SU-DHL-6 (cell line): ENCODE measurements around the gene IGSF10.

ENCODE experiments used
- H2AFZ ChIP-seq: fragments of 200-600 bp; sonication (generic); 2 replicates; pipeline ENCODE4 v1.6.1; 2014; ENCODE audit warnings: low read depth, mild to moderate bottlenecking, moderate library complexity, mixed read lengths, antibody characterized with exemption, low read length; ENCODE audit not compliant: severe bottlenecking
- H3F3A ChIP-seq: fragments of 200-600 bp; shearing (Covaris generic); 2 replicates; pipeline ENCODE4 v1.6.0; 2016; ENCODE audit warnings: antibody characterized with exemption, mild to moderate bottlenecking; ENCODE audit not compliant: insufficient read depth
- H3K27ac ChIP-seq: fragments of 200-600 bp; sonication (generic); 2 replicates; pipeline ENCODE4 v1.5.1; 2016; ENCODE audit warnings: low read depth, mild to moderate bottlenecking, low read length, moderate library complexity, mixed read lengths
- H3K27me3 ChIP-seq: fragments of 200-600 bp; sonication (generic), shearing (Covaris generic); 2 replicates; pipeline ENCODE4 v1.6.0; 2014; ENCODE audit warnings: mild to moderate bottlenecking, low read length
- H3K36me3 ChIP-seq: fragments of 200-600 bp; sonication (generic); 2 replicates; pipeline ENCODE4 v1.6.1; 2014; ENCODE audit warnings: mild to moderate bottlenecking, low read length, mixed read lengths
- H3K4me2 ChIP-seq: fragments of 300-600, 200-600 bp; shearing (Covaris generic), sonication (generic); 2 replicates; pipeline ENCODE4 v1.6.0; 2014; ENCODE audit warnings: low read length, low read depth, mild to moderate bottlenecking; ENCODE audit not compliant: poor library complexity, severe bottlenecking
- H3K4me3 ChIP-seq: fragments of 200-600 bp; sonication (generic); 2 replicates; pipeline ENCODE4 v1.5.1; 2014; ENCODE audit warnings: antibody characterized with exemption, low read length, mild to moderate bottlenecking, mixed read lengths; ENCODE audit not compliant: insufficient read depth, poor library complexity, severe bottlenecking
- H3K79me2 ChIP-seq: fragments of 200-600 bp; sonication (generic); 2 replicates; pipeline ENCODE4 v1.6.1; 2014; ENCODE audit warnings: mild to moderate bottlenecking, low read length, moderate library complexity; ENCODE audit not compliant: insufficient read depth
- H3K9ac ChIP-seq: fragments of 200-600 bp; sonication (generic); 2 replicates; pipeline ENCODE4 v1.7.0; 2014; ENCODE audit warnings: mild to moderate bottlenecking, low read length
- H3K9me2 ChIP-seq: fragments of 200-600 bp; sonication (generic); replicated peaks from 2 replicates; pipeline ENCODE4 v1.6.1; 2014; ENCODE audit warnings: low read length; ENCODE audit not compliant: insufficient read depth
- H3K9me3 ChIP-seq: fragments of 200-600 bp; sonication (generic); 2 replicates; pipeline ENCODE4 v1.6.1; 2014; ENCODE audit warnings: low read length, mixed read lengths; ENCODE audit not compliant: insufficient read depth
- H4K20me1 ChIP-seq: fragments of 200-600 bp; sonication (generic); 2 replicates; pipeline ENCODE4 v1.6.1; 2014; ENCODE audit warnings: low read depth, mild to moderate bottlenecking, antibody characterized with exemption, low read length, moderate library complexity, mixed read lengths
- EZH2phosphoT487 ChIP-seq: fragments of 200-600 bp; sonication (generic), shearing (Covaris generic); conservative IDR thresholded peaks from 2 replicates; pipeline ENCODE4 v1.6.1; 2018; ENCODE audit warnings: mild to moderate bottlenecking, antibody characterized with exemption, low read length, moderate library complexity, mixed read lengths
- TF ChIP-seq, protein P1 (sequence below): fragments of 200-600 bp; sonication (generic); IDR thresholded peaks from one replicate; pipeline ENCODE4 v1.5.1; 2017; ENCODE audit warnings: antibody characterized with exemption, mild to moderate bottlenecking, low read length, moderate library complexity; ENCODE audit not compliant: insufficient read depth, poor library complexity, severe bottlenecking

The IGSF10 gene

DNA sequence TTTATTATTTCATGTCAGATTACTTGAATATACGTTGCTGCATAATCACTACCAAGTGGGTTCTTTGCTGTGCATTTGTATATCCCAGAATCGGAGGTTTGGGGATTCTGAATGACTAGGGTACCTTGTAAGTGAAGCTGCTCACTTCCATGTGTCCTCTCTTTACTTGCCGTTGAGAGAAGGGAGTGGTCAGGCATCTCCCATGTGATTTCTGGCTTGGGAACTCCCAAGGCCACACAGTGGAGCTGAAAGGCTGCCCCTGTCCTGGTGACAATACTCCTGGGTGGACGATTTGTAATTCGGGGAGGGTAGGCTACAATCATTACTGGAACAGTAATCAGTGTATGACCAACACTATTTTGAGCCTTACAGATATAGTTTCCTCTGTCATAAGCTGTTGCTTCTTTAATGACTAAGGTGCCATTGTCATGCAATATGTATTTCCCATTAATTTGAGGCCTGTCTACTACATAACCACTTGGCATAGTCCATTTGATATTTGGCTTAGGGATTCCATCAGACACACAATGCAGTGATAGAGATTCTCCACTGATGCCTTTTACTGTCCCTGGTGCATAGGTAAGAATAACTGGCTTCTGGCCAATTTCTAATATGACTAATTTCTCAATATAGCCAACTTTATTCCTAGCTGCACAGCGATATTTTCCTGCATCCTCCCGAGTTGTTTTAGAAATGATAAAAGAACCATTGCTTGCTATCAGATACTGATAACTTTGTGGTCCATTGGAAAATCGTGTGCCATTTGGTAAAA lies 24.0 kb downstream of the IGSF10 start:
- H3K9ac ChIP-seq: no peak overlapping the region
- H3K36me3 ChIP-seq: no peaks in the 10 kb centered on the region

DNA sequence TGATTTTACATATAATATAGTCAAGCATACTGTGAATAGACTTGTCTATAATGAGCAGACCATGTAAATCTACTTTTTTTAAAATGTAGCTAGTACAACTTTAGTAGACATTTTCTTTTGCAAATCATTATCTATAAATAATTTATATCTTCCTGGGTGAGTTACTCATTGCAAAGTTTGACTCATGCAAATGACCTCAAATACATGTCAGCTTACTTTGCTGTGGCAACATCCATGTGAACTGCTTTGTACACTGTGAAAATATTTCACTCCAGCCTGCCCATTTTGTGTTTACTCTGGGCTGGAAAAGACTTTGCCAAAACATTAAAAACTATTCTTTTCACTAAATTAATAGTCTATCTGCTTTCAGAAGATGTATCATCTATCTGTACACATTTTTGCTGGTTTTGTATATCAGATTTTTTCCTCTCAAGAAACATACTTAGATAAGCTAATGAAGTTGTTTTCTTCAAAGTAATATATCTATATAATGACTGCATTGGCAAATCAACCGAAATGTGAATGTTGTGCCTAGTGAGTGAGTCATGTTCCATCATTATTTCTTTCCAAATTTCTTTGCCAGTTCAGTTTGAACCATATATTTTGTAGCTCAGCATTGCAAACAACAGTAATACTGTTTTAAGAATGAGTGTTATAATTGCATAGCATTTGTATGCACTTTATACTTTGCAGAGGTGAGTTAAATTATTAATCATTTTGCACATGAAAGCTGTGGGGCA lies 26.5 kb downstream of the IGSF10 start:
- 0 out of 2 replicates have a peak, but pooled peaks cover 3% of the 10 kb centered on the region for H3F3A ChIP-seq
- H2AFZ ChIP-seq: no peak overlapping the region
- H3K36me3 ChIP-seq: peaks cover 5% of the 10 kb centered on the region; the same call in 1 of the 2 replicates
- no peaks in the 10 kb centered on the region for H4K20me1 ChIP-seq
- H3K9ac ChIP-seq: no peak overlapping the region
- no peak overlapping the region for H3K4me3 ChIP-seq
- no peaks in the 10 kb centered on the region for H3K79me2 ChIP-seq
- H3K27me3 ChIP-seq: no peaks in the 10 kb centered on the region
- no peak for TF ChIP-seq EZH2phosphoT487
- TF ChIP-seq, protein P1, sequence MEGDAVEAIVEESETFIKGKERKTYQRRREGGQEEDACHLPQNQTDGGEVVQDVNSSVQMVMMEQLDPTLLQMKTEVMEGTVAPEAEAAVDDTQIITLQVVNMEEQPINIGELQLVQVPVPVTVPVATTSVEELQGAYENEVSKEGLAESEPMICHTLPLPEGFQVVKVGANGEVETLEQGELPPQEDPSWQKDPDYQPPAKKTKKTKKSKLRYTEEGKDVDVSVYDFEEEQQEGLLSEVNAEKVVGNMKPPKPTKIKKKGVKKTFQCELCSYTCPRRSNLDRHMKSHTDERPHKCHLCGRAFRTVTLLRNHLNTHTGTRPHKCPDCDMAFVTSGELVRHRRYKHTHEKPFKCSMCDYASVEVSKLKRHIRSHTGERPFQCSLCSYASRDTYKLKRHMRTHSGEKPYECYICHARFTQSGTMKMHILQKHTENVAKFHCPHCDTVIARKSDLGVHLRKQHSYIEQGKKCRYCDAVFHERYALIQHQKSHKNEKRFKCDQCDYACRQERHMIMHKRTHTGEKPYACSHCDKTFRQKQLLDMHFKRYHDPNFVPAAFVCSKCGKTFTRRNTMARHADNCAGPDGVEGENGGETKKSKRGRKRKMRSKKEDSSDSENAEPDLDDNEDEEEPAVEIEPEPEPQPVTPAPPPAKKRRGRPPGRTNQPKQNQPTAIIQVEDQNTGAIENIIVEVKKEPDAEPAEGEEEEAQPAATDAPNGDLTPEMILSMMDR: no peak
- H3K27ac ChIP-seq: no peak overlapping the region
- no peaks in the 10 kb centered on the region for H3K9me2 ChIP-seq
- no peak overlapping the region for H3K4me2 ChIP-seq
- no peaks in the 10 kb centered on the region for H3K9me3 ChIP-seq

More for the DNA sequence above, 24.0 kb downstream of the IGSF10 start:
- H3K27me3 ChIP-seq: no peaks in the 10 kb centered on the region
- H2AFZ ChIP-seq: no peak overlapping the region
- no peaks in the 10 kb centered on the region for H3K79me2 ChIP-seq
- no peak overlapping the region for H3K4me3 ChIP-seq
- H3K9me3 ChIP-seq: no peaks in the 10 kb centered on the region
- TF ChIP-seq, protein P1: no peak
- TF ChIP-seq EZH2phosphoT487: no peak
- no peaks in the 10 kb centered on the region for H3K9me2 ChIP-seq
- H3K4me2 ChIP-seq: no peak overlapping the region
- no peak overlapping the region for H3K27ac ChIP-seq
- H3F3A ChIP-seq: 0 out of 2 replicates have a peak, but pooled peaks cover 3% of the 10 kb centered on the region
- no peaks in the 10 kb centered on the region for H4K20me1 ChIP-seq

- Histone ChIP-seq H4K20me1 (no peaks in the 10 kb centered on the region), H3K4me3 (no peak overlapping the region), H3K9me2 (no peaks in the 10 kb centered on the region), H3K27me3 (no peaks in the 10 kb centered on the region), H3K36me3 (peaks cover 5% of the 10 kb centered on the region; the same call in 1 of the 2 replicates), H3K9me3 (no peaks in the 10 kb centered on the region), H3K79me2 (no peaks in the 10 kb centered on the region), H3K27ac (no peak overlapping the region), H3F3A (no peaks in the 10 kb centered on the region), H2AFZ (no peak overlapping the region), H3K4me2 (no peak overlapping the region), H3K9ac (no peak overlapping the region)
- TF ChIP-seq, protein P1: no peak
- TF ChIP-seq EZH2phosphoT487: no peak
Observed at GRCh38 chr3:151432616-151433372, 28.1 kb downstream of the IGSF10 start.
